ENCODE data around the gene CENPU.

GRCh38 chr4:184657144-184657543 is 76.8 kb downstream of the CENPU start:
- TF ChIP-seq CTCF (IDR thresholded peaks at IDR 0.05) (no peak), EZH2 (IDR thresholded peaks at IDR 0.05; ENCODE audit: borderline replicate concordance, insufficient read depth, low read depth, low read length, poor library complexity, severe bottlenecking) (no peak)
